Heart right ventricle (tissue), 16 donors: Measurements from ENCODE around the gene NRXN3. TPM values are rescaled to one million over a fixed set of nuclear protein-coding genes. Genes with fewer than 3 reads are reported as not detected.

Experiments
- ATAC-seq, 8 donors: fragments of 200-7000 bp; cut with Tn5 transposase; one replicate each; pipeline ENCODE4 v1.9.1; 2020; ENCODE audit warnings: mild to moderate bottlenecking in 8 of 8, moderate library complexity in 8 of 8, moderate number of reproducible peaks in 1 of 8
- DNase-seq, 2 donors: peaks; one replicate each; pipeline ENCODE4 v3.0.0-alpha.2; 2020
- H3K27ac ChIP-seq, 10 donors: fragments of 200-600 bp; sonication (generic) in 2 of 10; one replicate each; pipeline versions ENCODE4 v1.5.0 to v1.8.0; 2020 to 2022; ENCODE audit warnings: mild to moderate bottlenecking in 3 of 10
- H3K27me3 ChIP-seq, 7 donors: fragments of 200-600 bp; one replicate each; pipeline ENCODE4 v1.8.0; 2021 to 2022; ENCODE audit warnings: mild to moderate bottlenecking in 2 of 7
- H3K36me3 ChIP-seq, 9 donors: fragments of 200-600 bp; sonication (generic) in 1 of 9; one replicate each; pipeline versions ENCODE4 v1.5.0 to v1.8.0; 2020 to 2022; ENCODE audit warnings: mild to moderate bottlenecking in 2 of 9
- H3K4me1 ChIP-seq, 9 donors: fragments of 200-600 bp; sonication (generic) in 1 of 9; one replicate each; pipeline versions ENCODE4 v1.5.0 to v1.8.0; 2020 to 2022; ENCODE audit warnings: mild to moderate bottlenecking in 4 of 9
- H3K4me3 ChIP-seq, 10 donors: fragments of 200-600 bp; sonication (generic) in 2 of 10; one replicate each; pipeline versions ENCODE4 v1.5.0 to v1.8.0; 2020 to 2022; ENCODE audit warnings: mild to moderate bottlenecking in 7 of 10, moderate library complexity in 2 of 10
- H3K9me3 ChIP-seq, 11 donors: fragments of 200-600 bp in 10 of 11; sonication (generic) in 2 of 11; one replicate each; pipeline versions ENCODE4 v1.5.0 to v1.8.0; 2013 to 2022; ENCODE audit warnings: mild to moderate bottlenecking in 2 of 11, control low read depth in 1 of 11, moderate library complexity in 1 of 11
- whole genome bisulfite sequencing, 2 donors: extraction: QIAGEN DNeasy Blood & Tissue Kit; methylation state at CpG; one replicate each; pipeline ENCODE4 v1.1.7; 2013; ENCODE audit warnings: inconsistent platforms in 1 of 2; 5-methylcytosine and 5-hydroxymethylcytosine counted together
- intact Hi-C, 10 donors: fragments of 100-400 bp; cut with DNase I; formaldehyde crosslinking; loops; one replicate each; pipeline versions ENCODE4 v1.11.1 to v1.14.2; 2022
- polyA plus RNA-seq, 2 donors: library from polyadenylated mRNA; stranded (reverse); fragments of 200-250 nt; gene quantifications; one replicate each; pipeline ENCODE4 v1.2.3, GENCODE V29; 2013
- total RNA-seq, 10 donors: library from RNA; stranded (reverse); fragmentation: NEBNext Ultra II Directional in 3 of 10; extraction: Animal tissue kit (Norgen Biotek cat#: 25700) in 3 of 10; gene quantifications; one replicate each; pipeline versions ENCODE4 v1.2.1 to v1.2.4, GENCODE V29; 2021 to 2023
- TF ChIP-seq, protein P1 (sequence below), 9 donors: fragments of 200-600 bp; sonication (generic) in 2 of 9; IDR thresholded peaks; one replicate each; pipeline versions ENCODE4 v1.5.0 to v1.8.0; 2021 to 2022; ENCODE audit warnings: antibody characterized with exemption in 9 of 9, mild to moderate bottlenecking in 5 of 9, moderate library complexity in 1 of 9
- donor health status: Arrhythmogenic right ventricular cardiomyopathy.
- donor health status: ischemic (EF 13 %, LVEDD 7.1; RV severe dilation, severe dysfunction).
- donor health status: healthy with polysubstance abuse.
- donor health status: DM: no; HTN: yes; CAD: no.
- donor health status: DM: no; HTN: no; CAD: no.
- donor health status: ischemic (EF 25% LVEDD 6.9; RV normal size, moderate dysfunction).
- donor health status: ischemic (EF 25% LVEDD 5.7; RV mildly dilated, moderate dysfunction).
- donor health status: healthy.
- donor health status: DM: yes; HTN: yes; CAD: no.
- donor health status: Ischemic cardiomyopathy.
- donor health status: ischemic (EF 35%, LVEDD 5.7; RV mildly dilated, moderate dysfunction).
- donor health status: nonischemic (EF 11% LVEDD 7.7; RV severe dilation, severe dysfunction).
- donor health status: DM: yes; HTN: yes; CAD: no.
- donor health status: PGD.
- donor health status: ischemic (EF 29% LVEDD 5.4; RV normal size, mild dysfunction).
- donor health status: nonischemic (EF 23%, LVEDD 6.1; RV moderate dilation, normal function).

Gene NRXN3
- total and polyA plus RNA-seq, 12 donors = 0.23 to 1.8 (median 0.87) TPM

DNA sequence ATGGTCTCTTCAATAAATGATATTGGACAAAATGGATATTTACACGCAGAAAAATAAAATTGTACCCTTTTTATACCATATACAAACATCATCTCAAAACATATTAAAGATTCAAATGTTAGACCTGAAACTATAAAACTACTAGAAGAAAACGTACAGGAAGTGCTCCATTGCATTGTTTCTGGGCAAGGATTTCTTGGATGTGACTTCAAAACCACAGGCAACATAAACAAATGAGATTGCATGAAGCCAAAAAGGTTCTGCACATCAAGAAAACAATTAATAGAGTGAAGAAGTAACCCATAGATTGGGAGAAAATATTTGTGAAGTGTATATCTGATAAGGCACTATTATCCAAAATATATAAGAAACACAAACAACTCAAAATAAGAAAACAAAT is 812.4 kb downstream of the NRXN3 start:
- Histone ChIP-seq H3K27ac (no peak overlapping the region), H3K4me3 (no peak overlapping the region), H3K27me3 (no peaks in the 10 kb centered on the region), H3K9me3 (no peaks in the 10 kb centered on the region), H3K36me3 (no peaks in the 10 kb centered on the region), H3K4me1 (no peaks in the 10 kb centered on the region)
- ATAC-seq (no peak), DNase-seq (no peak)
- WGBS, 2 donors = 50 to 72% methylated on average over 2 of the region's 2 CpGs
- TF ChIP-seq, protein P1, sequence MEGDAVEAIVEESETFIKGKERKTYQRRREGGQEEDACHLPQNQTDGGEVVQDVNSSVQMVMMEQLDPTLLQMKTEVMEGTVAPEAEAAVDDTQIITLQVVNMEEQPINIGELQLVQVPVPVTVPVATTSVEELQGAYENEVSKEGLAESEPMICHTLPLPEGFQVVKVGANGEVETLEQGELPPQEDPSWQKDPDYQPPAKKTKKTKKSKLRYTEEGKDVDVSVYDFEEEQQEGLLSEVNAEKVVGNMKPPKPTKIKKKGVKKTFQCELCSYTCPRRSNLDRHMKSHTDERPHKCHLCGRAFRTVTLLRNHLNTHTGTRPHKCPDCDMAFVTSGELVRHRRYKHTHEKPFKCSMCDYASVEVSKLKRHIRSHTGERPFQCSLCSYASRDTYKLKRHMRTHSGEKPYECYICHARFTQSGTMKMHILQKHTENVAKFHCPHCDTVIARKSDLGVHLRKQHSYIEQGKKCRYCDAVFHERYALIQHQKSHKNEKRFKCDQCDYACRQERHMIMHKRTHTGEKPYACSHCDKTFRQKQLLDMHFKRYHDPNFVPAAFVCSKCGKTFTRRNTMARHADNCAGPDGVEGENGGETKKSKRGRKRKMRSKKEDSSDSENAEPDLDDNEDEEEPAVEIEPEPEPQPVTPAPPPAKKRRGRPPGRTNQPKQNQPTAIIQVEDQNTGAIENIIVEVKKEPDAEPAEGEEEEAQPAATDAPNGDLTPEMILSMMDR (IDR thresholded peaks at IDR 0.05) = no peak
- intact Hi-C loops = no loop called here

GRCh38 chr14:78983126-78983525 is 813.0 kb downstream of the NRXN3 start:
- 61 to 69% methylated on average over 2 of the region's 2 CpGs for WGBS, 2 donors
- Histone ChIP-seq H3K27me3 (no peaks in the 10 kb centered on the region), H3K4me3 (no peak overlapping the region), H3K9me3 (no peaks in the 10 kb centered on the region), H3K4me1 (no peaks in the 10 kb centered on the region), H3K27ac (no peak overlapping the region), H3K36me3 (no peaks in the 10 kb centered on the region)
- intact Hi-C loops = no loop called here
- DNase-seq = no peak
- TF ChIP-seq, protein P1 (IDR thresholded peaks at IDR 0.05) = no peak
- ATAC-seq = no peak

GRCh38 chr14:78985668-78986381 is 815.7 kb downstream of the NRXN3 start:
- 53 to 63% methylated on average over 5 of the region's 5 CpGs for WGBS, 2 donors
- no peaks in the 10 kb centered on the region for H3K9me3 ChIP-seq
- H3K4me3 ChIP-seq = no peak overlapping the region
- TF ChIP-seq, protein P1 (IDR thresholded peaks at IDR 0.05) = no peak
- H3K36me3 ChIP-seq = no peaks in the 10 kb centered on the region
- ATAC-seq = no peak
- intact Hi-C loops = no loop called here
- DNase-seq = no peak
- H3K27ac ChIP-seq = no peak overlapping the region
- H3K27me3 ChIP-seq = no peaks in the 10 kb centered on the region
- no peaks in the 10 kb centered on the region for H3K4me1 ChIP-seq

GRCh38 chr14:78986989-78987388 is 816.8 kb downstream of the NRXN3 start:
- intact Hi-C loops = no loop called here
- H3K36me3 ChIP-seq = no peaks in the 10 kb centered on the region
- 55 to 57% methylated on average over 6 of the region's 6 CpGs for WGBS, 2 donors
- no peak overlapping the region for H3K27ac ChIP-seq
- DNase-seq (no peak), ATAC-seq (no peak)
- H3K4me3 ChIP-seq = no peak overlapping the region
- no peaks in the 10 kb centered on the region for H3K27me3 ChIP-seq
- no peaks in the 10 kb centered on the region for H3K4me1 ChIP-seq
- TF ChIP-seq, protein P1 (IDR thresholded peaks at IDR 0.05) = no peak
- no peaks in the 10 kb centered on the region for H3K9me3 ChIP-seq
